Stimulated activated CD8-positive, alpha-beta memory T cell treated with anti-CD3 and anti-CD28 coated beads, Interleukin-7, amount 100 ng/mL, for 48 hours (primary cell): ENCODE results near the gene CHRM1.

Experiments
- DNase-seq, 2 donors: peaks; one replicate each; pipeline ENCODE4 v3.0.0-alpha.2; 2020; ENCODE audit warnings: low read depth in 1 of 2; ENCODE audit errors: extremely low read depth in 1 of 2

CHRM1 gene

DNA sequence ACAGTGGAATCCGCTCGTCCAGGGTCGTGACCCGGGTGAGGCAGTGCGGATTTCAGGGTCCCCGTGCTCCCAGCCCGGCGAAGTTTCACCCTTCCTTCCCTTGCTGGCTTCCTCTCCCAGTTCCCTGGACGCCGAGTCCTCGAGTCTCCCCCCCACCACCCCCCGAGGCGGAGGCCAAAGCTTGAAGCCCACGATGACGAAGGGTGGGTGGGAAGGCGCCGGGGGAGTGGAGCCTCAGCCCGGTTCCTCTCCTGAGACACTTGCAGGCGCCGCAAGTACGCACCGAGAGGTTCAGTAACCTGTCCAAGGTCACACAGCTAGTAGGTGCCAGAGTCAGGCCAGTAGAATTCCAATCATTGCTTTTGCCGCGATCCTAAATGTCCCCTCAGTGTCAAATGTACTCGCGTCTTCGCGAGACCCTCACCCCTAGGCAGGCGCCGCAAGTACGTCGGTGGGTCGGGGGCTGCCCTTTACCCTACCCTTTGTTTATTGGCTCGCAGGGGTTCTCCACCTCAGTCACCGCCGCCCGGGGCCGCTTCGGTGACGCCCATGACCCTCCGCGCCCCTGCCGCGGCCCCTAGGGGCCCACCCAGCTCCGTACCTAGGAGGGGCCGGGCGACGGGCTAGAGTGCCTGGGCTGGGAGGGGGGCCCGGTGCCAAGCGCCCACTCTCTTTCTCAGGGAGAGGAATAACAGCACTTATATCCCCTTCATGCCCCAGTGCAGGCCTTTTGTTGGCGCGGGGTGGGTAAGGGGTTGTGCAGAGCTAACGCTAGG lies 5.7 kb upstream of the CHRM1 start:
- DNase-seq = no peak

DNA sequence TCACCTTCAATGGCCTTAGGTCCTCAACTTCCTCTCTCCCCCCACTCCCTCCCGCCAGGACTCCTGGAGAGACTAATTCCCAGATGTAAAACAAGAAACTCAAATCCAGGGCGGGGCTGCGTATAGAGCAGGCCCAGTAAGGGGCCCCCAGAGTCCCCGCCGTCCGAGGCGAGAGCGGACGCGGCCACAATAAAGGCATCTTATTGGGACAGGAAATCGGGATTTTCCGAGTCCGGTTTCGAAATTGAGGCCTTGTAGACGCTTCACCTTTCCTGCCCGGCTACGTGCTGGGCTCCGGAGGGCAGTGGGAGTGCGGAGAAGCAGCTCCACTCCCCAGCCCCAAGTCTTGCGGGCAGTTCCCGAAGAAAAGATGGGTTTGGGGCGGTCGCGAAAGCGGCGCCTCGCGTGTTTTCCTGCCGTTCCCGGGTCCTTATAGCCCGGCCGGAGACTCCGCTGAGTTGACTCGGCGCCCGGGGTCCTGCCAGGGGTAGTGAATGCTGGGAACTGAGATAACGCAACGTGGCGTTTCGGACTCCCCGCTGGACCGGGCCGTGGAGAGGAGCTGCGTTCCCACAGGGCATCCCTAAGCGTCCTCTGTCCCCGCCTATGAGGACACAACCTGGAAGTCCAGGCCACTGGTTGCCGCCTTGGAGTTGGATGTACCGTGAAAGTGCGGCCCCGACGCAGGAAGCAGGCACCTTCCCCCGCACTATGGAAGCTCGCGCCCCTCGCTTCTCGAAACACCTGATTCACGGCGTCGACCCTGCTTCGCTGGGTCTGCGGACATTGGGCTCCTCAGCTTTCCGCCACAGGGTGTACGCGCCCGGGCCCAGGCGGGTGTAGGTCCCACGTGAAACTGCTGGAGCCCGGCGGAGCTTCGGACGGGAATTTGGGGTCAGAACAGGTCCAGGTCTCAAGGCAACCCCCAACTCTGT lies 4.8 kb upstream of the CHRM1 start:
- DNase-seq = no peak

DNA sequence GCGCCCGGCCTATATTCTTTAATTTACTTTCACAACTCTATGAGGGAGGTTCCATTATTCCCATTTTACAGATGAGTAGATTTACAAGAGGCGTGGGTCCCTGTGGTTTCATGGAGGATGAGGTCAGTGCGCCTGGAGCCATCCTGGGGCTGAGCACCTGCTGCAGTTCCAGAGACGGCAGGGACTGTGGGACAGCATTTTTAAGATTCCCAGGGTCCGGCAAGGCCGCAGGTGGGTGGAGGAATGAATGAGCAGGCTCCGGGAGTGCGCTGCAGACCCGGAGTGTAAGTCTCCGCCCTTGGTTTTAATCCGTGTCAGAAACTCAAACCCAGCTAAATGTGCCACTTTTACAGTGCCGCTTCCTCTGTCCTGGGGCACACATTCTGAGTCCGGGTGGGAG lies 4.1 kb upstream of the CHRM1 start:
- DNase-seq = no peak

DNA sequence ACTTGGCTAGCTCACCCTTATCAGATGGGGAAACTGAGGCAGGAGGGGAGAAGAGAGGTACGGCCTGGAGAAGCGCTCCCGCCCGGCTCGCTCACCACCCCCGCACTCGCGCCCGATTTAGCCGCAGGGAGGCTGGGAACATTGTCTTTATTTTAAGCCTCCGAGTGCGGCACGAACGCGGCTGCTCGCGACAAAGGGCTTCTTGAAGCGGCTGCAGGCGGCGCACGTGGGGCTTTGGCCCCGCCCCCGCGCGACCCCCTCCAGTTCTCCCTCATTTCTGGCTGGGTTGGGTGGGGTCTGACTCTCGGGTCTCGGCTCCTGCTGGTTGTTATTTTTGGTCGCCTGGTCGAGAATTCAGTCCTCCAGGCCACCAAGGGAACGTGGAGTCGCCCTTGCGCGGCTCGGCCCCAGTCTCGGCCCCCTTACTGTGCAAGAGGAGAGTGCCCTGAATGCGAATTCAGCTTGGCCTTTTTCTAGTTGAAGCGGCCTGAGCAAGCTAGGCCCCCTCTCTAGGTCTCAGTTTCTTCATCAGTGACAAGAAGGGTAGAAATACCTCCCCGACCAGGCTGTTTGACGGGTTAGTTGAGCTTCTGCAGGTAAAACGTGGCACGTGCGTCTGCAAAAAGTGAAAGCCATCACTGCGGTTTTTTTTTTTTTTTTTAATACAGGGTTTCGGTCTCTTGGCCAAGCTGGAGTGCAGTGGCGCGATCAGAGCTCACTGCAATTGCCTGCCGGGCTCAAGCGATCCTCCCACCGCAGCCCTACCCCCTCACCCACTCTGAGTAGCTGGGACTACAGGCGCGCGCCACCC lies 2.6 kb upstream of the CHRM1 start:
- DNase-seq = no peak

DNA sequence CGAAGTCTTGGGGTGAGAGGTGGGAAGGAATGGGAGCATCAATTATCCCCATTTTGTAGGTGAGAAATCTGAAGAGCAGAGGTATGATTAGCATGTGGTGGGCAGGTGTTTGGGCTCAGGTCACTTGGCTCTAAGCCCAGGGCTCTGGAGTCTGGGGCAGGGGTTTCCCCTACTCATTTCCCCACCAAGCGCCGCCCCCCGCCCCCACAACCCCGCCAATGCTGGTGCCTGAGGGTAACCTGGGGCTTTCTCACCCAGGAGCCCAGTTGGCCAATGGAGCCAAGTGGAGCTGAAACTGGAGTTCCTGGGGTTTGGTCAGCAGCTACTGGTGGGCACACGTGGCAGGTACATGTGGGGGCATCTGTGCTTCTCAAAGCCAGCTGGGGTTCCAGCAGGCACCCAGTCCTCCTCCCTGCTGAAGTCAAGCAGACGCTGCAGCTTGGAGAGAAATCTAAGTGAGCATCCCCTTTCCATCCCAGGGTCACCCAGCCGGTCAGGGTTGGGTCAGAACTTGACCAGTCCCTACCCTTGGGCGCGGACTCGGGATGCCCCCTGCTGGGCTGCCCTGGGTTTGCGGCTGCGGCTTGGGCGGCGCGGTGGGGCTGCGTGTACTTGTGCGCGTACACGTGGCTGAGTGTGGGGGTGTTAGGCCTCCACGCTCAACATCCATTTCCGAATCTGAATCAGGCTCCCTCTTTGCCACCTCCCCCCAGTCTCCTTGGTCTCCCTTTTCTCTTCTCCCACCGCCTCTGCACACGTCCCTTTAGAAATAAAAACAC lies 1.7 kb upstream of the CHRM1 start:
- peak in 1 of 2 donors; percentile 32 for DNase-seq

DNA sequence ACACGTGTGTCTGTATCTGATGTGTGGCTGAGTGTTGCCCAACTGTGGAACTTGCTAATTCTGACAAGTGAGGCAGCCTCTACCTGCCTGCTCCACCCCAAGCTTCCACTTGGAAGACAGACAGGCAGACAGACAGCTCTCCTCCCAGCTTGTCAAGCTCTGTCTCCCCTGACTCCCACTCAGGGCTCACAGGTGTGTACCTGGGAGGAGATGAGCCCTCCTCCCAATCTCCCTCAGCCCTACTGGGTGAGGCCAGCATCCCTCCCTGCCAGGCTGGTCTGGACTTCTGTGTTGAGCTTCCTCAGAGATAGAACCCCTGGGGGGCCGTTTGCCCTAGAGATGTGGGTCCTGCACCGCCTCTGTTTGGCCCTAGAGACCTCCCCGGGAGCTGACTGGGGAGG lies 1.0 kb upstream of the CHRM1 start:
- DNase-seq = no peak

DNA sequence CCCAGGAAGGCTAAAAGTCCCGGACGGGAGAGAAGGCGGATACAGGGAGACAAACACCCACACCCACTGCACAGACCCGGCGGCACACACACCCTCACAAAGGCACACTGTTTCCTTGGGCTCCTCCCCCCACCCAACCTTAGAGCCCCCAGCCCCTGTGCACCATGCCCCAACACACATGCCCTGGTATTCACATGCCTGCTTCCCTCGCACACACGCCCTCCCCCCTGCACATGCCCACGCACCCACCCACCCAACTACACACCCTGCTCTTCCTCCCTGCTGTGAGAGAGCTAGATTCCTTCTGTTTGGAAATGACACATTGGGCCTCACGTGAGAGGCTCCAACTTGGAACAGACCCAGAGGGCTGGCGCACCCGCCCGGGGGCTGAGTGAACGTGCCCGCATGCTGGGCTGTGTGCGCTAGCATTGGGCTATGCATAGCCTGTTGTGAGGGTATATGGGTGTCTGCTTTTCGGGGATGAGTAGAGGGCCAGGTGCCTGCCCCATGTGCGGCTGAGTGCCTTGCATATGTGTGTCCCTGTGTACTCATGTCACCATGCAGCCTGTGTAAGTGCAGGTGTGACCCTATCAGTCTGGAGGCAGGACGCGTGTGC lies 518 bp upstream of the CHRM1 start:
- no peak for DNase-seq

DNA sequence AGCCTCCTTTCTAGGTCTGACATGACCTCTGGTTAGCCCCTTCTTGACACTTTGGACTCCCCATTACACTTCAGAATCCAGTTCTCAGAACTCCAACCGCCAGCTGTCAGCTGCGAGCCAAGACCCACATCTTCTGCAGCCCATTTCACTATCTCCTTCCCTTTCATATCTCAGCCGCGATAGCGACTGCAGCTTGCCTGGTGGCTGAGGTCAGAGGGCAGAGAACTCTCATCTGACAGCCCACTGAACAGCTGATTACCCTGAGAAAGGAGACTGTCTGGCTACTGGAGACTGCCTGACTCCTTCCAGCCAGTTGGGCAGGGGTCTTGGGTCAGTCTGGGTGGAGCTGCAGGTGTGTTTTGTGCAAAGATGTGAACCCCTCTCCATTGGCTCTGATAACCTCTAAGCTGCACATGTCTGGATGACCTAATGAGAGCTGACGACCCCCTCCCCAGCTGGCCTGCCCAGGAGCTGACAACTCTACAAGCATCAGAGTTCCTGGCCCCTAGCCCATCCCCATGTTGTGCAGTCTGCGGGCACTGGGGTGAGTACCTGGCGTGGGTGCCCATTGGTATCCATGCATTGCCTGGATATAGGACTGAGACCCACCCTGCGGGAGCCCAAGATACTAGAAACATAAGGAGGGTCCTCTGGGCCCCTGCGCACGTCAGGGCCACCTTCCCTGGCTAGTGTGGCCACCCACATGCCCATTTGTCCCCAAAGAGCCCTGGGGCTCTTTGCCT lies 1.1 kb downstream of the CHRM1 start:
- DNase-seq = no peak

DNA sequence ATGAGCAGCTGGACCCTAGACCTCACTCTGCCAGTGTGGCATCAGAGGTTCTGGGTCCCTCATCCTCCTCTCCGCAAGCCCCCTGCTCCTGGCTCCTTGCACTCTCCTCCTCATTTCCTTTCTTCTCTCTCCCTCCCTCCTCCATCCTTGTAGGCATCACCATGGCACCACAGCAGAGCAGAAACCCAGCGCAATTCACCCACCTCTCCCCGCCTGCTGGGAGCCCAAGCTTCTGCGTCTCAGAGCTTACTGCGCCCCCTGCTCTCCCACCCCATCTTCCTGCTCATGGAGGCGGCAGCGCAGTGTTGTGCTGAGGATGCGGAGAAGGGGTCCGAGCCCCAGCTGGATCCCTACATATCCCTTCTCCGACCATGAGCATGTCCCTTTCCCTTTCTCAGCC lies 1.7 kb downstream of the CHRM1 start:
- no peak for DNase-seq

DNA sequence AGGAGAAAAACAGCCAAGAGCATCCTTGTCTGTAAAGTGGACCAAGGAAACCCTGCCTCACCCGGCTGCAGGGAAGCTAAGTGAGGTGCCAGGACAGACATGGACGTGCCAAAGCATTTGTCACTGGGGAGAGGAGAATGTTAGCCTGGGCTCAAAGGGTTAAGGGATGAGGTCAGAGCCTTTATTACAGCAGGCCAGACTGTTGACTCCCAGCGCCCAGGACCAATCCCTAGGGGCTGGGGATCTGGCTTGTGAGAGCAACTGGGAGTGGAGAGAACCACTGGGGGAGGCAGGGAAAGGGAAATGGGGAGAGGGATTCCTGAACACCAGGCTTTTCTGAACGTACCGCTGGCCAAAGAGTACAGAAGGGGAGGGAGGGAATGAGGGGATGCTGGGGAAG lies 2.6 kb downstream of the CHRM1 start:
- no peak for DNase-seq

DNA sequence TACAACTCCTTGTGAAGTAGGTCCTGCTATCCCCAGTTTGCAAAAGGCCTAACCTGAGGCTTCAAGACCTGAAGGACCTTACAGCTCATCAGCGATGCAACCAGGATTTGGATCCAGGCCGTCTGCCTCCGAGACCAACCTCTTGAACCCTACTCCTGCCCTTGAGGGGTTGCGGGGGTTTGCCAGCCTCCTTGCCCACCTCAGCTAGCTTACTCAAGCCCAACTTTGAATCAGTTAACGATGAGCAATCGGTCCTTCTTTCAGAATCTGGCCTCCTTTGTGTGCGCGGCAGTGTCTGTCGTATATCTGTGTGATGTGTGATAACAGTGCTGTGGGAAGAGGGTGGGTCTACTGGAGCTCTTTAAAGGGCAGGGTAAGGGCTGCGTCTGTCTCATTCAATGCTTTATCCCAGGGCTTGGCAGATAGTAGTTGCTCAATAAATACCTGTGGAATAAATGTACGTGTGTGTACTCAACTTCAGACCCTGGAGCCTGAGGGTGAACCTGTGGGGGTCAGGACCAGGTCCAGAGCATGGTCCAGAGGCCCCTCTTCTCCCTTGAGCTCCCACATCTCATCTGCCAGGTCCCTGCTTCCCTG lies 3.2 kb downstream of the CHRM1 start:
- no peak for DNase-seq

DNA sequence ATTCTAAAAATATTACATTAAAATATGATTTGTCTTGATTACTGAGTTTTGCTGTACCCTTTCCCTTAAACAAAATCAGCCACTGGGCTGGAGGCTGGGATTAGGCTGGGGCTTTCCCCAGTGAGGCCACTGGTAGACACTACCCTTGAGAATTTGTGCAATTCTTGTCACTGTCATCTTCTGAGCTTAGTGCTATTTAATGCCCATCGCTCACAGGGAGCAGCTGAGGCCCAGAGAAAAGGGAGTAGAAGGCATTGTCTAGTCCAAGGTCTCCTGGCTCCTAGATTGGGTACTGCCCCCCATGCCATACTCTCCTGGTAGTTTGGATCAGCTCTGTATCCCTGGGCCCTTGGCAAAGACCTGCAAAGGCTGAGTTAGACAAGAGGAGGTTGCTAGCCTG lies 6.7 kb downstream of the CHRM1 start:
- DNase-seq = no peak

DNA sequence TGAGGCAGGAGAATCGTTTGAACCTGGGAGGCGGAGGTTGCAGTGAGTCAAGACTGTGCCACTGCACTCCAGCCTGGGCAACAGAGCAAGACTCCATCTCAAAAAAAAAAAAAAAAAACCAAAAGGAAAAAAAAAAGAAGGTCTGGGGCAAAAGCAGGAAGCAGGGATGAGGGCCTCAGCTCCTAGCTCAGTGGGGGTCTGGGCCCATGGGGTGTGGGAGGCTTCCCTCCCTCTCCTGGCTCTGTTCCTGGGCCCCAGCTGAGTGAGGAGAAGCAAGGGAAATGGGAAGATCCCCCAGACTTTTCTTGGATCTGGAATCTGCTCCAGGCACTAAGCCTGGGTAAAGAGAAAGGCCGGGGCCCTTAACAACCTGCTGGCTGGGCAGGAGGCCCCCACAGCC lies 8.9 kb downstream of the CHRM1 start:
- no peak for DNase-seq

DNA sequence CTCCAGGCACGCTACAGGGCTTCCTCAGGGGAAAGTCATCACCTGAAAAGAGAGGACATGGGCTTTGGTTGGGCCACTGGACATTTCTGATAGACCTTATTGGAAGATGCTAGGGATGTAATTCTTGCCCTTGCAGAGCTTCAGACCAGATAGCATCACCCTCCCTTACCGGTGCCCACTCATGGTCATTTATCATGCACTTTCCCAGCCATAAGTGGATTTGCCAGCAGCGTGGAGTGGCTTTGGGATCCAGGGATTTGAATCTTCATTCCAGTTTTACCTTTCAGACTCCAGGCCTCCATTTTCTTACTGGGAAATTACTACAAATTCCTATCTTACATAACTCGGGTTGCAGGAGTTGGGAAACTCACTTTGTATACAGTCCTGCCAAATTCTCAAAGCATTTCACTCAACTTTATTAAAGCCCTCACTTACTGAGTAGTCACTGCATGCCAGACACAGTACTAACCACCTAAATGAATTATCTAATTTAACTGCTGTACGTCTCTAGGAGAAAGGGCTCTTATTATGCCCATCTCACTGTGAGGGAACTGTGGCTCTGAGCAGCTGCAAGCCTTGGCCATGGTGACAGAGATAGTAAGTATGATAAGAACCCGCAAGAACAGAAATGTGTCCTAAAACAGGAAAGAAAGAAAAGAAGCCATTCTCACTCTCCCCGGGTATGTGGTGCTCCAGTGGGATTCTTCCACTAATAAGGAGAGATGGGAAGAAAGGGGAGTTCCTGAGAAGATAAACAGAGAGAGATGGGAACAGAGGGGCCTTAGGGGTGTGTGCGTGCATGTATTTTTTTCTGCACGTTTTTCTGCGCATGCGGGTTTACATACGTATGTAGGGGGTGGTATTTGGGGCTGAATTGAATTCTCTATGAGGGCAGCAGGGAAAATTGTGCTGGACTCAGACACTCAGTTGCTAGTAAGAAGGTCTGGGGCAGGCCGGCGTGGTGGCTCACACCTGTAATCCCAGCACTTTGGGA lies 9.7 kb downstream of the CHRM1 start:
- DNase-seq = no peak

DNA sequence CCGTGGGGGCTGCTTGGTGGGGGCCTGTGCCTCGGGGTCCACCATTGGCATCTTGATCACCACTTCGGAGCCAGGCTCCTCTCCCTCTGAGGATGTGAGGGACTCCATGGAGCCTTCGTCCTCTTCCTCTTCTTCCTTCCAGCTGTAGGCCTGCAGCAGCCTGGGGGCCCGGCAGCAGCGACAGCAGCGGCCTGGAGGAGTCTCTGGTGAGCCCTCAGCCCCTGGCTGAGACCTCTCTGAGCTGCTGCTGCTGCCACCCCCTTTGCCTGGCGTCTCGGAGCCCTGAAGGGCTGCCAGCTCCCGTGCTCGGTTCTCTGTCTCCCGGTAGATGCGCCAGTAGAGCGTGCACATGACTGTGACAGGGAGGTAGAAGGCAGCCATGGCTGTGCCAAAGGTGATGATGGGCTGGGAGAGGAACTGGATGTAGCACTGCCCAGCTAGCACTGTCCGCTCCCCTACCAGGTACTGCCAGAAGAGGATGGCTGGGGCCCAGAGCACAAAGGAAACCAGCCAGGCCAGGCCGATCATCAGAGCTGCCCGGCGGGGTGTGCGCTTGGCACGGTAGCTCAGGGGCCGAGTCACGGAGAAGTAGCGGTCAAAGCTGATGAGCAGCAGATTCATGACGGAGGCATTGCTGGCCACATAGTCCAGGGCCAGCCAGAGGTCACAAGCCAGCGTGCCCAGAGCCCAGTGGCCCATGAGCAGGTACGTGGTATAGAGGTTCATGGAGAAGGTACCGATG lies 10.9 kb downstream of the CHRM1 start:
- no peak for DNase-seq

DNA sequence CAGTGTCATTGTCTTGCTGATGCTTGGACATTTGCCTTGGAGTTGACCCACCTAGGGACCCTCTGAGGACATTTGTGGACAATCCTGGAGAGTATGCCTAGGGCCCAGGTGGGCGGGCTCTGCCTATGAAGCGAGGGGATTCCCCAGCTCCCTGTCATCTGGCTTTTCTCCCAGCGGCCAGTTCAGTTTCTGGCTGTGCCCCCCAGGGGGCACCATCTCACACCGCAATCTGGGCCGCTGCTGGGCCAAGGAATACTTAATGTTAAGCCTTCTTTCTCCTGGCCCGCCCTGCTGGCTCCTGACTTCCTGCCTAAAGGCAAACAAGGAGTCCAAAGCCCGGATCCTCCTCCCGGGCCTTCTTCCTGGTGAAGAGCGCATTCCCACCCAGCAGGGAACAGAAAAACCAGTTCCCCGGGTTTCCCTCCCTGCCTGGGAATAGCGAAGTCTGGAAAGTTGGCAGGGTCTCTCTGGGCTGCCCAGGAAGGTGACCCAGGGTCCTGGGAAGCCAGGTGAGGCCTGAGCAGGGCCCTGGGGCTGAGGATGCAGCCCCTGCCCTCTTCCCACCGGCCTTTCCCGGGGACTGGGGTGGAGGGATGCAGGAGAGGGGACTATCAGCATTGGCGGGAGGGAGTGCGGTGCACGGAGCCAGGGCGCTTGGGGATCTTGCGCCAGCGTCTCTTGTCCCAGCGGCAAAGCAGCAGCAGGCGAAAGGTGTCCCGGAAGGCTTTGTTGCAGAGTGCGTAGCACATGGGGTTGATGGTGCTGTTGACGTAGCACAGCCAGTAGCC lies 11.9 kb downstream of the CHRM1 start:
- DNase-seq = no peak
